H7 (cell line): ENCODE results near the gene ADH1C. TPM values are rescaled to one million over a fixed set of nuclear protein-coding genes. Genes with fewer than 3 reads are reported as not detected.
"Not testable (repeated sequence)": the region's sequence is repeated elsewhere in the genome, so short reads cannot be mapped to it uniquely, and the experiment has no call there.

Experiments
- DNase-seq: peaks from one replicate; pipeline ENCODE4 v3.0.0; 2012
- H3K27me3 ChIP-seq: 2 replicates; pipeline ENCODE4 v1.6.0; 2011; ENCODE audit warnings: mild to moderate bottlenecking, low read length; ENCODE audit not compliant: control insufficient read depth, insufficient read depth
- H3K36me3 ChIP-seq: replicated peaks from 2 replicates; pipeline ENCODE4 v1.5.1; 2011; ENCODE audit warnings: low read length; ENCODE audit not compliant: control insufficient read depth, insufficient read depth
- H3K4me3 ChIP-seq: 2 replicates; pipeline ENCODE4 v1.5.1; 2011; ENCODE audit warnings: low read depth, mild to moderate bottlenecking, control low read depth, low read length, moderate library complexity; ENCODE audit not compliant: insufficient read depth
- total RNA-seq: library from RNA; depleted of rRNA; stranded (reverse); fragments of >200 nt; shearing (Covaris generic); gene quantifications from 2 replicates; pipeline ENCODE4 v1.2.3, GENCODE V29; 2014

Gene ADH1C
- total RNA-seq, 1 experiment from 2014 or later: not detected

- not testable (repeated sequence) for H3K4me3 ChIP-seq, DNase-seq, H3K27me3 ChIP-seq, H3K36me3 ChIP-seq
These were observed 19.9 kb upstream of the ADH1C start for GRCh38 chr4:99372464-99372863.

- not testable (repeated sequence) for H3K27me3 ChIP-seq
These were observed 15.3 kb upstream of the ADH1C start for GRCh38 chr4:99367817-99368216.

GRCh38 chr4:99366491-99366890 is 13.9 kb upstream of the ADH1C start:
- Histone ChIP-seq H3K4me3 (no peak overlapping the region), H3K27me3 (no peaks in the 10 kb centered on the region), H3K36me3 (no peaks in the 10 kb centered on the region)
- DNase-seq: no peak

More at GRCh38 chr4:99367817-99368216, 15.3 kb upstream of the ADH1C start:
- H3K36me3 ChIP-seq, H3K4me3 ChIP-seq, DNase-seq: not testable (repeated sequence)

- no peak for DNase-seq
- H3K4me3 ChIP-seq: no peak overlapping the region
- no peaks in the 10 kb centered on the region for H3K27me3 ChIP-seq
- H3K36me3 ChIP-seq: no peaks in the 10 kb centered on the region
These were observed 10.2 kb upstream of the ADH1C start for GRCh38 chr4:99362768-99363167.

GRCh38 chr4:99361899-99362275 is 9.3 kb upstream of the ADH1C start:
- H3K4me3 ChIP-seq: no peak overlapping the region
- H3K36me3 ChIP-seq: no peaks in the 10 kb centered on the region
- H3K27me3 ChIP-seq: no peaks in the 10 kb centered on the region
- no peak for DNase-seq

- DNase-seq: no peak
- H3K36me3 ChIP-seq: no peaks in the 10 kb centered on the region
- H3K4me3 ChIP-seq: no peak overlapping the region
- H3K27me3 ChIP-seq: no peaks in the 10 kb centered on the region
These were observed 8.8 kb upstream of the ADH1C start for GRCh38 chr4:99361268-99361898.

- DNase-seq: no peak
- no peaks in the 10 kb centered on the region for H3K36me3 ChIP-seq
- H3K27me3 ChIP-seq: no peaks in the 10 kb centered on the region
- no peak overlapping the region for H3K4me3 ChIP-seq
These were observed 7.1 kb upstream of the ADH1C start for GRCh38 chr4:99359480-99360204.

GRCh38 chr4:99357948-99358347 is 5.4 kb upstream of the ADH1C start:
- no peak for DNase-seq

GRCh38 chr4:99356992-99357391 is 4.4 kb upstream of the ADH1C start:
- H3K4me3 ChIP-seq: no peak overlapping the region
- H3K27me3 ChIP-seq: no peaks in the 10 kb centered on the region
- DNase-seq: no peak
- no peaks in the 10 kb centered on the region for H3K36me3 ChIP-seq

More at GRCh38 chr4:99357948-99358347, 5.4 kb upstream of the ADH1C start:
- no peak overlapping the region for H3K4me3 ChIP-seq
- H3K36me3 ChIP-seq: no peaks in the 10 kb centered on the region
- no peaks in the 10 kb centered on the region for H3K27me3 ChIP-seq

- H3K36me3 ChIP-seq, DNase-seq, H3K4me3 ChIP-seq, H3K27me3 ChIP-seq: not testable (repeated sequence)
These were observed 3.6 kb upstream of the ADH1C start for GRCh38 chr4:99356149-99356548.

GRCh38 chr4:99351487-99351886 is 1.1 kb downstream of the ADH1C start:
- no peaks in the 10 kb centered on the region for H3K36me3 ChIP-seq
- no peaks in the 10 kb centered on the region for H3K27me3 ChIP-seq
- H3K4me3 ChIP-seq: no peak overlapping the region
- DNase-seq: no peak

- H3K27me3 ChIP-seq: no peaks in the 10 kb centered on the region
- DNase-seq: no peak
- no peak overlapping the region for H3K4me3 ChIP-seq
- no peaks in the 10 kb centered on the region for H3K36me3 ChIP-seq
These were observed 3.2 kb downstream of the ADH1C start for GRCh38 chr4:99349338-99349737.

- not testable (repeated sequence) for DNase-seq, H3K36me3 ChIP-seq, H3K4me3 ChIP-seq, H3K27me3 ChIP-seq
These were observed 9.9 kb downstream of the ADH1C start for GRCh38 chr4:99342624-99343023.

- Histone ChIP-seq H3K27me3 (no peaks in the 10 kb centered on the region), H3K4me3 (no peak overlapping the region), H3K36me3 (no peaks in the 10 kb centered on the region)
- DNase-seq: no peak
These were observed 11.1 kb downstream of the ADH1C start for GRCh38 chr4:99341426-99341825.

GRCh38 chr4:99339172-99339571 is 13.4 kb downstream of the ADH1C start:
- Histone ChIP-seq H3K27me3 (no peaks in the 10 kb centered on the region), H3K4me3 (no peak overlapping the region), H3K36me3 (no peaks in the 10 kb centered on the region)
- no peak for DNase-seq
